Activated naive CD4-positive, alpha-beta T cell treated with anti-CD3 and anti-CD28 coated beads, Interleukin-2, amount 50 U/mL, for 24 hours (primary cell): Measurements from ENCODE around the gene STX16.
"Not testable (repeated sequence)": the region's sequence is repeated elsewhere in the genome, so short reads cannot be mapped to it uniquely, and the experiment has no call there.

Experiments
- H3K27ac Mint-ChIP-seq: one replicate; pipeline ENCODE4 v1.8.0; 2021; ENCODE audit warnings: mild to moderate bottlenecking, mixed read lengths
- H3K27me3 Mint-ChIP-seq: one replicate; pipeline ENCODE4 v1.8.0; 2021; ENCODE audit warnings: mixed read lengths
- H3K36me3 Mint-ChIP-seq: one replicate; pipeline ENCODE4 v1.8.0; 2021; ENCODE audit warnings: mixed read lengths
- H3K4me1 Mint-ChIP-seq: one replicate; pipeline ENCODE4 v1.8.0; 2021; ENCODE audit warnings: mixed read lengths
- H3K4me3 Mint-ChIP-seq: one replicate; pipeline ENCODE4 v1.8.0; 2021; ENCODE audit warnings: mild to moderate bottlenecking, mixed read lengths
- H3K9me3 Mint-ChIP-seq: one replicate; pipeline ENCODE4 v1.8.0; 2021; ENCODE audit warnings: mixed read lengths

Gene STX16

DNA sequence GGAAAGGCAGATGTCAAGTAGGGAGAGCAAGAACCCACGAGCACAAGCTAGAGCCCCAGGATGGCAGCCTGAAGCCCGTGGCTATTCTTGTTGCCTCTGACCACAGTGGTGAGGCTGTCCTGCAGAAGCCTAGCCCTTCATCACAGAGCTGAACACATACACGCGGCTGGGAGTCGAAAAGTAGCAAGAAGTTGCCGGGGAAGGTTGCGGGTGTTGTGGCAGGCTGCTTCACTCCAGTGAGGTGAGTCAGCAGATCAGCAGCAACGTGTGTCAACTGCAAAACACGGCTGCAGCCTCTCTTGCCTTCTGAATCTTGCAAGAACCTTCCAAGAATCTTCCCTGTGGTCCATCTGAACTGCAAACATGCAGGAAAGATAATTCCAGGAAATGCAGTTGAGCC, 10.6 kb upstream of the STX16 start:
- no peaks in the 10 kb centered on the region for H3K36me3 Mint-ChIP-seq
- H3K27ac Mint-ChIP-seq: no peak overlapping the region

DNA sequence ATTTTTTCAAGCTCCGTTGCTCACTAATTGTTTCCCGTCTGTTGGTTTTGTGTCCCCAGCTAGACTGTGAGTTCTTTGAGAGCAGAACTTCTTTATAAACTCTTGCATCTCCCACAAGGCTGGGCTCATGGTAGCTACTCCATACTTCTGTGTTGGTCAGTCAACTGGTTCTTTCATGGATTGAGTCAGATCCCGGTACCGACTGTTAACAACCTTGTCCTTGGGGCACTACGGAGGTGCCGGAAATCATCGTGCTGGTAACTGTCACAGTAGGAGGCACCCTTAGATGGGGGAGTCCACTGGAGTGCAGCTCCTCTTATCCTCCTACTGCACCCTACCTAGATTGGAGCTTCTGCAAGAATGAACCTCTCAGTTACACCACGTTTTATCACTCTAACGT, 8.6 kb upstream of the STX16 start:
- Mint-ChIP-seq H3K4me3 (no peak overlapping the region), H3K4me1 (no peaks in the 10 kb centered on the region), H3K9me3 (no peaks in the 10 kb centered on the region), H3K36me3 (no peaks in the 10 kb centered on the region), H3K27ac (no peak overlapping the region), H3K27me3 (peaks cover 1% of the 10 kb centered on the region)

More for the DNA sequence above, 10.6 kb upstream of the STX16 start:
- peaks cover 1% of the 10 kb centered on the region for H3K27me3 Mint-ChIP-seq
- H3K4me1 Mint-ChIP-seq: peaks cover 12% of the 10 kb centered on the region
- no peak overlapping the region for H3K4me3 Mint-ChIP-seq
- H3K9me3 Mint-ChIP-seq: no peaks in the 10 kb centered on the region

DNA sequence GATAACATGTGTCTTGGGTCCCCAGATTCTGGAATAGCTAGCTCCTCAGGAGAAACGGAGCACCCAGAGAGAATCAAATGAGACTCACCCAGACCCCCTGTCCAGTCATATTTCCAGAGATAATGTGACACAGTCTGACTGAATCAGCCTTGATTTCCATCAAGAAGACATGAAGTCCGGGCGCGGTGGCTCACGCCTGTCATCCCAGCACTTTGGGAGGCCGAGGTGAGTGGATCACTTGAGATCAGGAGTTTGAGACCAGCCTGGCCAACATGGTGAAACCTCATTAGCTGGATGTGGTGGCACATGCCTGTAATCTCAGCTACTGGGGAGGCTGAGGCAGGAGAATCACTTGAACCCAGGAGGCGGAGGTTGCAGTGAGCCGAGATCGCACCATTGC, 8.2 kb upstream of the STX16 start:
- H3K27ac Mint-ChIP-seq, H3K4me3 Mint-ChIP-seq, H3K36me3 Mint-ChIP-seq: not testable (repeated sequence)

DNA sequence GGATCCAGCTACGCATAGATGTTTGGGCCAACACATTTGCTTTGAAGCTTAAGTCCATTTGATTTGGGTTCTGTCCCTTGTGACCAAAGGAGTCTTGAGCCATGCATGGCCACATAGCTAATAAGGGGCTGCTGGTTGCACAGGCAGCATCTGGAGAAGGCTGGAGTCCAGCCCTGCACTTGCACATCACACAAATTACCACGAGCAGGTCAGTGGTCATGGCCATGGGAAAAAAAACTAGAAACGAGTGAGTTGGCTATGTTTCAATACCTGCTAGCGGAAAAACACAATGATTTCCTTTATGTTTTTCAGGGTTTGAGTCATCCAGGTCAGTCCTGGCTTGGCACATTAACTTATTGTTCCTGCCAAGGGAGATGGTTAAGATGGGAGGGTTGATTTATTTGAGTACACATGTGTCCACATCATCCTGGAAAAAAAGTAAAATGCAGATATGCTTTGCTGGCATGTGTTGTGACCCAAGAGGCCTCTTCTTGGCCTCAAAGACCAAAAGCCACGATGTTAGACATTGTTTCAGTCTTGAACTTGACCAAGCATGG, 5.6 kb upstream of the STX16 start:
- Mint-ChIP-seq H3K4me1 (peaks cover 6% of the 10 kb centered on the region), H3K27me3 (peaks cover 1% of the 10 kb centered on the region), H3K4me3 (no peak overlapping the region), H3K36me3 (no peaks in the 10 kb centered on the region), H3K9me3 (no peaks in the 10 kb centered on the region), H3K27ac (peak overlapping the region; percentile 9)

More for the DNA sequence above, 8.2 kb upstream of the STX16 start:
- H3K9me3 Mint-ChIP-seq, H3K4me1 Mint-ChIP-seq, H3K27me3 Mint-ChIP-seq: not testable (repeated sequence)

DNA sequence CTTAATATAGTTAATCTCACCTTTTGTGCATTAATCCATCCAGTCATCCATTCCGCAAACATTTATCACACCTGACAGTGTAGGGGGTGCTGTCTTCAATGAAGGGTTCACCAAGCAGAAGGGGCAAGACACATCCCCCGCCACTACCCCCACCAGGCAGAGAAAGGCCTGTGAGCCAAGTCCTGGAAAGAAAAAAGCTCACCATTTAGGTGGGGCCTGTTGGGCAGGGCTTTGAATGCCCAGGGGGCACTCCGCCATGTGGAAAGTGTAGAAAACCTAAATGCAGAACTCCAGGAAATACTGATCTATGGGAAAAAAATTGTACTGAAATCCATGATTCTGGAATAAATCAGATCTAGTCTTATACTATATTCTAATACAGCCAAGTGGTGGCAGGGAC, 4.8 kb upstream of the STX16 start:
- H3K27me3 Mint-ChIP-seq: peaks cover 1% of the 10 kb centered on the region
- no peaks in the 10 kb centered on the region for H3K9me3 Mint-ChIP-seq
- peaks cover 6% of the 10 kb centered on the region for H3K4me1 Mint-ChIP-seq
- peaks cover 2% of the 10 kb centered on the region for H3K36me3 Mint-ChIP-seq
- H3K27ac Mint-ChIP-seq: no peak overlapping the region
- H3K4me3 Mint-ChIP-seq: no peak overlapping the region

DNA sequence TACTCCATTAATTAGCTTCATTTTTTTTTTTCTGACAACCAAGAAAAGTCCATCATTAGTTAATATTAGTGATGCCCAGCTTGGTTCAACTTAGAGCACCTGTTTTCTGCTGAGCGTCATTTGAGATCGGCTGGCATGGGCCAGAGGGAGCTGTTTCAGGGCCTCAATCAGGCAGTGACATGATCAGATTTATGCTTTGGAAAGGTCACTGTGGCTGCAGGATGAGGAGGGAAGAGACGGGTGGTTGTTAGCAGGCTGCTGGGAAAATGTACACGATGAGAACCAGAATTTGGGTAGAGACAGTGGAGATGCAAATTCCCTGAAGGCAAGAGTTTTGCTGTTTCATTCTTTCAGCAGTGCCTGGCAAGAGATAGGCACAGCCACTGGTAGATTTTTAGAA, 4.4 kb upstream of the STX16 start:
- Mint-ChIP-seq H3K4me1 (peaks cover 6% of the 10 kb centered on the region), H3K27me3 (peaks cover 1% of the 10 kb centered on the region), H3K27ac (no peak overlapping the region), H3K36me3 (peaks cover 4% of the 10 kb centered on the region), H3K9me3 (no peaks in the 10 kb centered on the region), H3K4me3 (no peak overlapping the region)

DNA sequence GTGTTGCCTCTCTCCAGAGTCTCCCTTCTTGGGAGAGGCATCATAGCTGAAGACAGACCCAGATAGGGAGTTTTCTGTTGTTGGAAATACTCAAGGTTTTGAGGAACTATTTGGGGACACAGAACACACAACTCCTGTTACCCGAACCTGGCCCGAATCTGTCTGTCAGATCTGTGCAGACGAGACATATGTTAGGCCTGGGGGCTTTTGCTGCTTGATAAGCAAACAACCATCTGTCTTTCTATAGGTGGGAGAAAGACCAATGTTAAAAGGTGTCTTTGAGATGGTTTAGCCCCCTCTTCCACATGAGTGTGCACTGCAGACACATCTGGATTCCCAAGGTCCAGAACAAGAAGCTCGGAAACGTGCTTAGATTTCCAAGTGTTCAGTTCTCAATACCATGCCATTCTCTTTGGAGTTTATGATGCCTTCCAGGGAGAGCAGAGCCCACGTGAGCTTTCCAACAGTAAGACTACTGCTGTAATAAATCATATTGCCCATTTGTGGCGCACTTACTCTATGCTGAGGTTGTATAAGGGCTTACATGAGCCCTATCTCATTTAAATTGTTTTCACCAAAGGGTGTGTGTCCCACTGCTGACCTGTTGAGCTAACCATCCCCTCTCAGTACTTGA, 3.8 kb upstream of the STX16 start:
- Mint-ChIP-seq H3K27me3 (no peaks in the 10 kb centered on the region), H3K4me3 (no peak overlapping the region), H3K9me3 (no peaks in the 10 kb centered on the region), H3K36me3 (peaks cover 4% of the 10 kb centered on the region), H3K4me1 (peaks cover 6% of the 10 kb centered on the region), H3K27ac (no peak overlapping the region)

DNA sequence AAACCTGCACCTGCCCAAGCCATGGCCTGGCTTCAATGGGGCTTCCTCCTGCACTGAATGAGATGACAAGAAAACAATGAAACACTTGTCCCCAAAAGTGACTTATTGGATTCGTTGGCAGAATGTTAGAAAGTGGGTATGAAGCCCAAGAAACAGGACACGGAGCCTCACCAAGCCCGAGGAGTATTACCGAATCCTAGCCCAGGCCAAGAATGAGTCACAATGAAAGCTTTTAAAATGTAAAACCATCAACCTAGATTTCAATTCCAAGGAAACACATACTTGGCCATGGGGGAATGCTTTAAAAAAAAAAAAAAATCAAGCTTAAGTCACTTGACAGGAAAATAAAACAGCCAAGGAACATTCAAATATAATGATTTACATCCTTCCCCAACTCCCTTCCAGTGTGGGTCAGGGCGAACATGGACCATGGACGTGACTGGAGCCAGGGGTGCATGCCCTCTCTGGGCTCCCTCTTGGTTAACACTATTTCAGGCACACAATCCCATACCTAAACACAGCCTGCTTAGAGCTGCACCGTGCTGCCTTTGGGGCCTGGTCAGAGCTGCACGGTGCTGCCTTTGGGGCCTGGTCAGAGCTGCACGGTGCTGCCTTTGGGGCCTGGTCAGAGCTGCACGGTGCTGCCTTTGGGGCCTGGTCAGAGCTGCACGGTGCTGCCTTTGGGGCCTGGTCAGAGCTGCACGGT, 3.1 kb upstream of the STX16 start:
- Mint-ChIP-seq H3K36me3 (peaks cover 4% of the 10 kb centered on the region), H3K27ac (no peak overlapping the region), H3K9me3 (no peaks in the 10 kb centered on the region), H3K4me3 (no peak overlapping the region), H3K4me1 (peaks cover 6% of the 10 kb centered on the region), H3K27me3 (no peaks in the 10 kb centered on the region)

DNA sequence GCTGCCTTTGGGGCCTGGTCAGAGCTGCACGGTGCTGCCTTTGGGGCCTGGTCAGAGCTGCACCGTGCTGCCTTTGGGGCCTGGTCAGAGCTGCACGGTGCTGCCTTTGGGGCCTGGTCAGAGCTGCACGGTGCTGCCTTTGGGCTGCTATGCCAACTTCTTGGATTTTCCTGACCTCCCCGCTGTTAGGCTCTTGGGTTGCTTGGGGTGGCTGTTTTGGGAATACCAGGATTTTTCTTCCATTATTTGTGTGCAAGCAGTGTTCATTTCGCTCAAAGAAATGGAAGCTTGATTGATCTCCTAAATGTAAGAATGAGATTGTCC, 2.6 kb upstream of the STX16 start:
- H3K27me3 Mint-ChIP-seq, H3K9me3 Mint-ChIP-seq, H3K36me3 Mint-ChIP-seq: not testable (repeated sequence)
- Mint-ChIP-seq H3K4me3 (peak overlapping the region; percentile 81), H3K4me1 (peaks cover 11% of the 10 kb centered on the region), H3K27ac (peak overlapping the region; percentile 89)

DNA sequence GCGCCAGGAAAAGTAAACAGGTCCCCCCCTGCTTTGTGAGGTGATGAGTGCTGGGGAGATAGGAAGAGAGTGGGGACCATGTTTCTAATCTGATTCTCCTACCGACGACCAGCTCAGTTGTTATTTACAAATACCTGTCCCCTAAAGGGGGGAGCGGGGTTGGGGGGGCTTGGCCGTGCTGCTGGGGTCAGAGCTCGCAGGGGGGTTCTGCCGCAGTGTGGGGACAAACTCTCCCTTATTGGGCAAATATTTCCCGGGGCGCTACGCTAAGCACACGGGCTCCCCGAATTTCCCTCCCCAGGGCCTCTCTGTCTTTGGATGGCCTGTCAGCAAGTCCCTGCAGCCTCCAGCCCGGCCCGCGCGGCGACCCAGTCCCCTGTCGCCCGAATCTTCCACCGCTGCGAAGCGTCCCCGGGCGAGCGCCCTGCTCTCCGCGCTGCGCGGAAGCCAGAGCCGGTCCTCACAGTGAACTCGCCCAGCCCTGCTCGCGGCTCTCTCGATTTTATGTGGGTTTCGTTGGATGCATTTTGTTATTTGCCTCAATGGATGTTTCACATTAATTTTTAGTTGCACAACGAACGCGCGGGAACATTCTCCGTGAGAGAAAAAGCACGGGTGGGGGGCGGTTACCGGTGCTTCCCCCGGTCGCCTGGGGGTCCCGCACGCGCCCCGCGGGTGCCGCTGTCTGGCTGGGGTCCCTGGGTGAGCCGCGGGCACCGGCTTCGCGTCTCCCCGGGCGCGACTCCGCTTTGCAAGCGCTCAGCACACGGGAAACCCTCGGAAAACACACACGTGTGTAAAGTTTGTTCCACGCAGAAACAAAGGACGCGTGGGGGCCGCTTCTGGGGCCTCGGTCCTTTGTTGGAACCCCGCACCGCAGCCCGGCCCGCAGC, 1.5 kb upstream of the STX16 start:
- H3K4me1 Mint-ChIP-seq: peaks cover 11% of the 10 kb centered on the region
- no peaks in the 10 kb centered on the region for H3K27me3 Mint-ChIP-seq
- H3K4me3 Mint-ChIP-seq: peak overlapping the region; percentile 81
- H3K27ac Mint-ChIP-seq: peak overlapping the region; percentile 89
- no peaks in the 10 kb centered on the region for H3K9me3 Mint-ChIP-seq
- peaks cover 4% of the 10 kb centered on the region for H3K36me3 Mint-ChIP-seq

DNA sequence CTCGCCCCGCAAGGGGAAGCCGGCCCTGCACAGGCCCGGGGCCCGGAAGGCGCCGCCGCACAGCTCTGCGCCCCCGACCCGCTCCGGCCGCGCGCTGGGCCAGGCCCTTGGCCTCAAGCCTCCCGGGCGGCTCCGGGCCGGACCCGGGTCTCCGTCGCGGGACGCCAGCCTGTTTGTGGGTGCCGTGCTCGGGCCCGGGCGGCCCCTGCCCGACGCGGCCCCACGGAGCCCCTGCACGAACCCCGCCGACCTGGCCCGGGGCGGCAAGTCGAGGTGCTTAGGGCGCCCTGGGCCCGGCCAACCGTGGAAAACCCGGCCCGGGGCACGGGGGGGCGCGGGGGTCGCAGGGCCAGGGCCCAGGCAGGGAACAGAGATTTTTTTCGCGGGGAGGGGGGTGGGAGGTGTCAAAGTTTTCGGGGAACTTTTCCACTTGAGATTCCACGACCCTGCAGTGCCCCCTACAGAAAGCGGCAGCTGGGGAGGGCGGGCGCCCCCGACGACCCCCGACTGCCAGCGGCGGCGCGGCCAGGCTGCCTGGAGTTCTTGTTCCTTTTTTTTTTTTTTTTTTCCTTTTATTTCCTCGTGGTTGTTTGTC, 805 bp upstream of the STX16 start:
- no peaks in the 10 kb centered on the region for H3K9me3 Mint-ChIP-seq
- peaks cover 4% of the 10 kb centered on the region for H3K36me3 Mint-ChIP-seq
- H3K27ac Mint-ChIP-seq: peak overlapping the region; percentile 99
- H3K4me3 Mint-ChIP-seq: peak overlapping the region; percentile 99
- H3K27me3 Mint-ChIP-seq: no peaks in the 10 kb centered on the region
- peaks cover 14% of the 10 kb centered on the region for H3K4me1 Mint-ChIP-seq

DNA sequence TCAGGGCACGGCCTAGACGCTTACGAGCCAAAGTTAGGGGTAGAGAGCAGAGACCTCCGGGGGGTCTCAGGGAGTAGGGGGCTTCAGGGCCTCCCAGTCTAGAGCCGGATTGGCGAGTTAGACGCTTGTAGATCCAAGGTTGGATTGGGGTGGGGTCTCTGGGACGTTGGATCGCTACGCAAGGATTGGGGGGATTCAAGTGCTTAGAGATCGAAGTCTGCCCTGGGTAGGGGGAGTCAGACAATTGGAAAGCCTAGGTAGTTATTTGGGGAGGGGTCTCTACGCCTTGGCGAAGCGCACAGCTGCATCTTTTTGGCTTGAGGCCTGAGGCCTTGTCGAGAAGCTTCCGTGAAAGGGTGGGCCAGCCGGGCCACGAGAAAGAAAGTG, 469 bp downstream of the STX16 start:
- peaks cover 27% of the 10 kb centered on the region for H3K4me1 Mint-ChIP-seq
- H3K27ac Mint-ChIP-seq: peak overlapping the region; percentile 99
- H3K36me3 Mint-ChIP-seq: peaks cover 4% of the 10 kb centered on the region
- peak overlapping the region; percentile 99 for H3K4me3 Mint-ChIP-seq
- H3K27me3 Mint-ChIP-seq: no peaks in the 10 kb centered on the region
- H3K9me3 Mint-ChIP-seq: no peaks in the 10 kb centered on the region

DNA sequence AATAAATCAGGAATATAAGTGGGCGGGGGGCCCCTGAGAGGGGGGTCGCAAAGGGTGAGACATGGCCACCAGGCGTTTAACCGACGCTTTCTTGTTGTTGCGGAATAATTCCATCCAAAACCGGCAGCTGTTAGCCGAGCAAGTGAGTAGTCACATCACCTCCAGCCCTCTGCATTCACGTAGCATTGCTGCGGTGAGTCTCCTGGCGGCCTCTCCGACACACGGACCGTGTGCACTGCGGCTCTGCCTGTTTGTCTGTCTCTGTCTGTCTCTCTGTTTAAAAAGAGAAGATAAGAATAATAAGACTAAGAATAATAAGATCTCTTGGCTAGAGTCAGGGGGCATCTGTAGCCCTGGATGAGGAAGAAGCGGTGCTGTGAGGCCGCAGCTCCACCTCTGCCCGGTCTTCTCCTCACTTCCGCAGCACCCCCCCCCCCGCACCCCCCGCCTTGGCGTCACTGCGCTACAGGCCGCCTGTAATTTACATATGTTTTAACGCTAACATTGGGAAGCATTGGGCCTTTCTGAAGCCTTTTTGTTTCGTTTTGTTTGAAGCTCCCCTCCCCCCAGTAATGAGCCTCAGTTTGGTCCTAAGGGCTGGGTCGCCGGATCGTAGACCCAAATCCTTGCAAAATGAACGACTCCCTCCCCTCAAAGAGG, 993 bp downstream of the STX16 start:
- Mint-ChIP-seq H3K27me3 (no peaks in the 10 kb centered on the region), H3K4me3 (peak overlapping the region; percentile 99), H3K27ac (peak overlapping the region; percentile 99), H3K36me3 (peaks cover 4% of the 10 kb centered on the region), H3K9me3 (no peaks in the 10 kb centered on the region), H3K4me1 (peaks cover 32% of the 10 kb centered on the region)

DNA sequence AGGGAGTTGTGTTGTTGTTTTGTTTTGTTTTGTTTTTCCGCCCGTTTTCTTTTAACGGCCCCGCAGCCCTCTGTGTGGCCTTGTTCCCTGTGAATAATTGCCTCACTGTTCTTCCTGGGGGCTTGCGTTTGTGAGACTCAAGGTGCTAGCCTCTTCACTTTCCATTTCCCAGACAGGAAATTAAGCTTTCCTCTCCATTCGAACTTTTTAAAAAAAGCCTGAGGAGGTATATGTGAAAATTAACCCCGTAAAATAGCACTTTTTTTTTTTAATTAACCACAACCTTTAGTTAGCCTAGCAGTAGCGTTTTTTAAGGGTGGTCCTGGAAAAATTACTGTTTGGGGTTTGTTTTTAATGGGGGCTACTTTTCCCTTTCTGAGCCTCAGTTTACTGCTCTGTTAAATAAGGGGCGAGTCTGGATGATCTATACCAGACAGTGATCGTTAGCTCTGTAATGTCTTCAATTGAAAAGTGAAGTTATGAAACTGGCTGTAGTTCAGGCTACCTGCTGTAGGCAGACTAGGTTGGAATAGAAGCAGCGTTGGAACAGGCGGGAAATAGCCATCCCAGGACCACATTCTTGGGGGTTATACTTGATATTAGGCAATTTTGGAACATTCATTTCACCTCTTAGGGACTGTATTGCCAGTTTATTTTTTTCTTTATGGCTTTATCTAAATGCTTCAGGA, 1.7 kb downstream of the STX16 start:
- H3K36me3 Mint-ChIP-seq: peaks cover 4% of the 10 kb centered on the region
- H3K27me3 Mint-ChIP-seq: no peaks in the 10 kb centered on the region
- H3K4me3 Mint-ChIP-seq: peak overlapping the region; percentile 99
- peaks cover 39% of the 10 kb centered on the region for H3K4me1 Mint-ChIP-seq
- peak overlapping the region; percentile 99 for H3K27ac Mint-ChIP-seq
- no peaks in the 10 kb centered on the region for H3K9me3 Mint-ChIP-seq

DNA sequence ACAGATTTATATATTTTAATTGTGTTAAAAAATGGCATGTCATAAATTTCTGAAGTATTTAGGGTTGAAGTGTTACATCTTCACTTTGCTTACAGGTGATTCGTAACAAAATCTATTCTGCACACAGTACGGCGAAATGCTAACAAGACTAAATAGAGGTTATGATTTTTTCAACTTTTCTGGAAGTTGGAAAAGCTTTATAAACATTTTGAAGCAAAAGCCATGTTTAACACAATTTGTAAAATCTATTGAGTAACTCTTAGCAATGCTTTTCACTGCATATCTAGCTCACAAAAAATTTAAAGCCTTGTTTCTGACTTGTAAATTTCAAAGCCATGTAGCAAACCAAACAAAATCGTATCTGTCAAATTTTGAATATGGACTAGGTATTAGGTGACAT, 3.3 kb downstream of the STX16 start:
- Mint-ChIP-seq H3K27ac (no peak overlapping the region), H3K27me3 (no peaks in the 10 kb centered on the region), H3K4me1 (peaks cover 49% of the 10 kb centered on the region)

More for the DNA sequence above, 3.3 kb downstream of the STX16 start:
- Mint-ChIP-seq H3K4me3 (peak overlapping the region; percentile 36), H3K36me3 (peaks cover 7% of the 10 kb centered on the region), H3K9me3 (no peaks in the 10 kb centered on the region)
